Measurements from ENCODE around the gene ITFG2.

GRCh38 chr12:2826721-2827515 is 14.4 kb downstream of the ITFG2 start:
- TF ChIP-seq CTCF (conservative IDR thresholded peaks at IDR 0.05) (no peak), EZH2 (IDR thresholded peaks at IDR 0.05; ENCODE audit: low read depth) (no peak)
